Stimulated activated effector memory CD8-positive, alpha-beta T cell treated with anti-CD3 and anti-CD28 coated beads, Interleukin-12 subunit alpha, Interleukin-12 subunit beta, amount 100 ng/mL, for 72 hours (primary cell): ENCODE results near the gene ADAM12.
A peak's percentile ranks its signal among the peaks of the same experiment; 100 is the strongest.
"Not testable (repeated sequence)": the region's sequence is repeated elsewhere in the genome, so short reads cannot be mapped to it uniquely, and the experiment has no call there.

Source experiments
- ATAC-seq: fragments of 150-1000 bp; cut with Tn5 transposase; 2 replicates; pipeline ENCODE4 v1.10.0; 2021
- DNase-seq, 2 donors: peaks; one replicate each; pipeline ENCODE4 v3.0.0; 2021 to 2022; ENCODE audit warnings: low spot score in 2 of 2
- H3K27ac Mint-ChIP-seq: one replicate; pipeline ENCODE4 v1.8.0; 2022; ENCODE audit warnings: mild to moderate bottlenecking, mixed read lengths
- H3K36me3 Mint-ChIP-seq: one replicate; pipeline ENCODE4 v1.8.0; 2022; ENCODE audit warnings: mild to moderate bottlenecking, mixed read lengths
- H3K4me1 Mint-ChIP-seq: one replicate; pipeline ENCODE4 v1.8.0; 2022; ENCODE audit warnings: mixed read lengths
- H3K4me3 Mint-ChIP-seq: one replicate; pipeline ENCODE4 v1.8.0; 2022; ENCODE audit warnings: mild to moderate bottlenecking, mixed read lengths
- H3K9me3 Mint-ChIP-seq: one replicate; pipeline ENCODE4 v1.8.0; 2022; ENCODE audit warnings: mixed read lengths

ADAM12 gene

DNA sequence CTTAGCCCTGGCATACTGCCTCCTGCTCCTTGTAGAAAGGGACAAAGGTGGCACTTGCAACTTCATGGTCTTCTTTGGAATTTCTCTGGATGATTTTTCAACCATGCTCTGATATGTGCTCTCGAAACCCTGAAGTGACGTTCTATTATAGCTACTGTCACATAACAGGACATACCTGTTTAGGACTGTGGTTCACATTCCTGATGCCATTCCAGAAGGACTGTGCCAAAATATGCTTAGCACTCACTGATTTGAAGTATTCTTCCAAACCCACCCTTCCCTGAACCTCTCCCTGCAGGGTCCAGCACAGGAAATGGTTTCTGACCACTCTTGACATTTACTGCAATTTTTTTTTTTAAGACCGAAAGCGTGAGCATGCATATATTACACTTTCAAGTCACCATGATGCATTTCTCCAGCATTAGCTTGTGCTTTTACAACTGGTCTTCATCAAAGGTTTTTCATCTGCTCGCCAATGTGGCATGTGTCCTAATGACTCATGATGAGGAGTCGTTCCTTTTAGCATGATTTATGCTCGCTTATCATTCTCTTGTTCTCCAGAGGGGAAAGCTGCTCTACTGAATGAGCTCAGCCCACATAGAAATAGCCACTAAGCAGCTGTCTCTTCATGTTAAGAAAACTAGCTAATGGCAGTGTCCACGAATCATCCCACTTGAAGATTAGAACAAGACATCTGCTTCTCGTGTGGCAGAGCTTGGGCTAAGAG lies 135.2 kb downstream of the ADAM12 start:
- Mint-ChIP-seq H3K4me1 (peaks cover 7% of the 10 kb centered on the region), H3K36me3 (peaks cover 10% of the 10 kb centered on the region), H3K27ac (no peak overlapping the region), H3K9me3 (peaks cover 11% of the 10 kb centered on the region), H3K4me3 (no peak overlapping the region)
- ATAC-seq (no peak), DNase-seq (no peak)

DNA sequence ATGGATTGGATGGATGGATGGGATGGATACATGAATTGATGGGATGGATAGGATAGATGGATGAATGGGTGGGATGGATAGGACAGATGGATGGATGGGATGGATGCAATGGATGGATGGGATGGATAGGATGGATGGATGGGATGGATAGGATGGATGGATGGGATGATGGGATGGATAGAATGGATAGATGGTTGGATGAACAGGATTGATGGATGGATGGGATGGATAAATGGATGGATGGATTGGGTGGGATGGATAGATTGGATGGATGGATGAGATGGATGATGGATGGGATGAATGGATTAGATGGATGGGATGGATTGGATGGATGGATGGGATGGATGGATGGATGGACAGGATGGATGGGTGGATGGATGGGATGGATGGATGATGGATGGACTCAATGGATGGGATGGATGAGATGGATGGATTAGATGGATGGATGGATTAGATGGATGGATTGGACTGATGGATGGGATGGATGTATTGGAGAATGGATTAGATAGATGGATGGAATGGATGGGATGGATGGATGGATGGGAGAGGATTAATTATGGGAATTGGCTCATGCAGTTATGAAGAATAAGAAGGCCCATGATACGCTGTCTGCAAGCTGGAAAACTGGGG lies 136.4 kb downstream of the ADAM12 start:
- H3K27ac Mint-ChIP-seq = no peak overlapping the region
- peaks cover 7% of the 10 kb centered on the region for H3K4me1 Mint-ChIP-seq
- ATAC-seq = no peak
- no peak for DNase-seq
- peaks cover 11% of the 10 kb centered on the region for H3K9me3 Mint-ChIP-seq
- peaks cover 10% of the 10 kb centered on the region for H3K36me3 Mint-ChIP-seq
- no peak overlapping the region for H3K4me3 Mint-ChIP-seq

DNA sequence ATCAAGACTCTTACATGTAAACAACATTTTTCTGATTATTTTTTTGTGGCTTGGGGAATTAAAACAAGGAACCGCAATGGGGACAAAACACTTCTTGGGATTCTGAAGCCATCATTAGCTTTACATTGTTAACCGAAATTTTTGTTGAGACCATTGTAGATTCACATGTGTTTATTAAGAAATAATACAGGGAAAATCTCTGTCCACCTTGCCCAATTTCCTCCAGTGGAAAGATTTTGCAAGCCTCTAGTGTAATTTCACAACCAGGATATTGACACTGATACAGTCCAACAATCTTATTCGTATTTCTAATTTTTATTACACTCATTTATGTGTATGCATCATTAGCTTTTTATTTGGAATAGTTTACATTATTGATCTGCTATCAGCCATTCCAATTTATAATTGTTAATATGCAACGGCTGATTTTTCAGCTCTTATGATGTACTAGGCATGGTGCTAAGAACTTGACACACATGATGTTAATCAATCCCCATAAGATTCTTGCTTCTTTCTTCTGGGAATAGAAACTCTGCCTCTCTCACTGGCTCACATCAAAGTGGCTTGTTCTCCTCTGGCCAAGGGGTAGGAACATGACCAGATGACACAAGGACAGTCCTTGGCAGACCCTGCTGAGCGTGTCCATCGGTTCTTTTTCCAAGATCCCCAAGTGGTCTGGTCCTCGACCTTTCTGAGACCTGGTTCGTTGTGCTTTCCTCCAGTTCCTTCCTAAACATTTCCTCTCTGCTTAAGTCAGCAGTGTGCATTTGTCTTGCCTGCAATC lies 137.6 kb downstream of the ADAM12 start:
- Mint-ChIP-seq H3K9me3 (peaks cover 11% of the 10 kb centered on the region), H3K36me3 (peaks cover 10% of the 10 kb centered on the region), H3K4me3 (no peak overlapping the region), H3K4me1 (peaks cover 7% of the 10 kb centered on the region), H3K27ac (no peak overlapping the region)
- ATAC-seq (no peak), DNase-seq (no peak)

DNA sequence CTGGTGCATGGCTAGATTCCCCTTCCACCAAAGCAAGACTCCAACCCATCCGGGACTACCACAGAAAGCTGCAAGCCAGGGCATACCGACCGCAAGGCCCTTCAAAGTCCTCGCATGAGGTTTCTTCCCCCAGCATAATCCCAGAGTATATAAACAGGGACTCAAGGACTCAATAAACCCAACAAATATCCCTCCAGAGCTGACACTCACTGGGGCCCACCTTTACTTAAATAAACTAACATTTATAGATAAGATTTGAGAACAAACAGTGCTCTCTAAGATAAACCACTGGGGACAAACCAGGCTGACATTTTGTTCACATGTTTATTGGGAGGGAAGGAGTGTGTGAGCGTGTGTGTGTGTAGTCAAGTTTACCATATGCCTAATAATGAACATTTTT lies 138.2 kb downstream of the ADAM12 start:
- no peak overlapping the region for H3K27ac Mint-ChIP-seq
- peaks cover 11% of the 10 kb centered on the region for H3K9me3 Mint-ChIP-seq
- peaks cover 10% of the 10 kb centered on the region for H3K36me3 Mint-ChIP-seq
- ATAC-seq (no peak), DNase-seq (no peak)
- H3K4me1 Mint-ChIP-seq = peaks cover 7% of the 10 kb centered on the region
- H3K4me3 Mint-ChIP-seq = no peak overlapping the region

DNA sequence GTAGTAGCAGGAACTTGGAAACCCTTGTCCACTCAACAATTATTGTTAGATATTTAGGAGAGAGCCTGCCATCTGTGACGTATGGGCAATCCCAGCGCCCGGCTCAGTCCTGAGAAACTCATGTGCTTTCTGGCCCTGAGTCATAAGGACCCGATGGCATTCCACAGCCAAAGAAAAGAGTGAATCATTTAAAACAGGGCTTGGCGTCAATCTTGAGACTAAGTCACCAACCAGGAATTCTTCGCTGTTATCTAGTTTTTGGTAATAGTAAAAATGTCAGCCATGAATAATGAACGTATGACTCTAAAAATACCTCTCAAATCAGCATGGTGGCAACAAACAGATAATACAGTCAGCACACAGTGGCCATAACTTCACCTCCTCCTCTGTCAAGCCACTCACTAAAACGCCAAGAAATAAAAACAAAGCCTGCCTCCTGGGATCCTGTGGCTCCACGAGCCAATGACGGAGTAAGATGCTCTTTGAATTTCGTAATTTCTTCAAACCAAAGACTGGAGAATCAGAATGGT lies 140.8 kb downstream of the ADAM12 start:
- Mint-ChIP-seq H3K36me3 (peaks cover 5% of the 10 kb centered on the region), H3K4me1 (peaks cover 7% of the 10 kb centered on the region), H3K27ac (no peak overlapping the region), H3K9me3 (peaks cover 11% of the 10 kb centered on the region), H3K4me3 (no peak overlapping the region)
- DNase-seq (no peak), ATAC-seq (no peak)

DNA sequence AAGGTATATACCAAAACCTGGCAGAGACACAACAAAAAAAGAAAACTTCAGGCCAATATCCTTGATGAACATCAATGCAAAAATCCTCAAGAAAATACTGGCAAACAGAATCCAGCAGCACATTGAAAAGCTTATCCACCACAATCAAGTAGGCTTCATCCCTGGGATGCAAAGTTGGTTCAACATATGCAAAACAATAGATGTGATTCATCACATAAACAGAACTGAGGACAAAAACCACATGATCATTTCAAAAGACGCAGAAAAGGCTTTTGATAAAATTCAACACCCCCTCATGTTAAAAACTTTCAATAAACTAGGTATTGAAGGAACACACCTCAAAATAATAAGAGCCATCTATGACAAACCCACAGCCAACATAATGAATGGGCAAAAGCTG lies 141.9 kb downstream of the ADAM12 start:
- not testable (repeated sequence) for ATAC-seq, DNase-seq, H3K27ac Mint-ChIP-seq, H3K4me1 Mint-ChIP-seq, H3K36me3 Mint-ChIP-seq, H3K9me3 Mint-ChIP-seq, H3K4me3 Mint-ChIP-seq

DNA sequence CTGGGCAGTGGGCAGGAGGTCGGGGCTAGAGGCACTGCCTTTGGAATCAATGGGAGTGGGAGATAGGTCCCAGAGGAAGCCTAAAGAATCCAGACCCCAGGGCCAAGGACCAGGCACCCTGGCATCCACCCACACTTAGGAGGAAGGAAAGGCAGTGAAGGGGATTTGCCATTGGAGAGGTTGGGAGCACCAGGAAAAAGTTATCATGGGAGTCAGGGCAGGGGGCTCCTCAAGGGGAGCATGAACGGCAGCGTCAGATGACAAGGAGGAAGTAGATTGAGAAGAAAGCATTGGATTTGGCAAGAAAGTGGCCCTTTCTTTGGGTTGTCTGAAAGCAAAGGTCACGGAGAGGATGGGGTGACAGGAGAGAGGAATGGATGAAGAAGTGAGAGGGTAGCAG lies 142.8 kb downstream of the ADAM12 start:
- no peaks in the 10 kb centered on the region for H3K36me3 Mint-ChIP-seq
- H3K27ac Mint-ChIP-seq = no peak overlapping the region
- no peak for ATAC-seq
- H3K4me3 Mint-ChIP-seq = no peak overlapping the region
- H3K9me3 Mint-ChIP-seq = no peaks in the 10 kb centered on the region
- DNase-seq = no peak
- H3K4me1 Mint-ChIP-seq = no peaks in the 10 kb centered on the region

DNA sequence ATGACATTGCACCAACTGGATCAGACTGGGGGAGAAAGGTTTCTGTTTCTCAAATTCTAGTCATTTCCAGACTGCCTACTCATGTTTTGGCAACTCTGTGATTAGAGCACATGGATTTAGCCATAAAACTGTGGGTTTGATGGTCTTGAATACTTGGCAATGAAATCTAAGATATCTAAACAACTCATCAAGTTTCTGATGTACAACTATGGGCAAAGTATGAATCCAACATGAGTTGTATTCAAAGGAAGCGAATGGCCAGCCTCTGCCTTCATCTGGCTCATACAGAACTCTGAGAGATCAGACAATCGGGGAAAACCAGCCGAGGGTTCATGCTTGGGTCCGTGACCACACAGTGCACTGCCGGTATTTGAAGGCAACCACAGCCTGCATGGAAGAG lies 144.3 kb downstream of the ADAM12 start:
- Mint-ChIP-seq H3K27ac (no peak overlapping the region), H3K36me3 (no peaks in the 10 kb centered on the region), H3K4me1 (no peaks in the 10 kb centered on the region), H3K4me3 (no peak overlapping the region), H3K9me3 (no peaks in the 10 kb centered on the region)
- ATAC-seq = no peak
- no peak for DNase-seq

DNA sequence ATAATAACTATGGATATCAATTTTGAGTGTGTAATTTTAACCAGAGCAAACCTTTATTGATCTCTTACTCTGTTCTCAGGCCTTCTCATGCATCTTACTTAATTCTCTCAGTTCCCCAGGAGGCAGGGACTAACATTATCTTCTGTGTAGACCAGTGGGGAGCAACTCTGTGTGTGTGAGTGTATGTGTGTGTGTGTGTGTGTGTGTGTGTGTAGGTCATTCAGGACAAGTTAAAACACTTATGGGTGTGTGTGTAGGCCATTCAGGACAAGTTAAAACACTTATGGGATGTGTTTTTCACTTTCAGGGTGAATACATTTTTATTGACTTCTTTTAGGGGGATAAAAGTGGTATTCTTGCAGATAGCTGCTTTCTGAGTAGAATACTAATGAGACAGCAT lies 145.0 kb downstream of the ADAM12 start:
- no peak for ATAC-seq
- H3K4me3 Mint-ChIP-seq = no peak overlapping the region
- no peak for DNase-seq

DNA sequence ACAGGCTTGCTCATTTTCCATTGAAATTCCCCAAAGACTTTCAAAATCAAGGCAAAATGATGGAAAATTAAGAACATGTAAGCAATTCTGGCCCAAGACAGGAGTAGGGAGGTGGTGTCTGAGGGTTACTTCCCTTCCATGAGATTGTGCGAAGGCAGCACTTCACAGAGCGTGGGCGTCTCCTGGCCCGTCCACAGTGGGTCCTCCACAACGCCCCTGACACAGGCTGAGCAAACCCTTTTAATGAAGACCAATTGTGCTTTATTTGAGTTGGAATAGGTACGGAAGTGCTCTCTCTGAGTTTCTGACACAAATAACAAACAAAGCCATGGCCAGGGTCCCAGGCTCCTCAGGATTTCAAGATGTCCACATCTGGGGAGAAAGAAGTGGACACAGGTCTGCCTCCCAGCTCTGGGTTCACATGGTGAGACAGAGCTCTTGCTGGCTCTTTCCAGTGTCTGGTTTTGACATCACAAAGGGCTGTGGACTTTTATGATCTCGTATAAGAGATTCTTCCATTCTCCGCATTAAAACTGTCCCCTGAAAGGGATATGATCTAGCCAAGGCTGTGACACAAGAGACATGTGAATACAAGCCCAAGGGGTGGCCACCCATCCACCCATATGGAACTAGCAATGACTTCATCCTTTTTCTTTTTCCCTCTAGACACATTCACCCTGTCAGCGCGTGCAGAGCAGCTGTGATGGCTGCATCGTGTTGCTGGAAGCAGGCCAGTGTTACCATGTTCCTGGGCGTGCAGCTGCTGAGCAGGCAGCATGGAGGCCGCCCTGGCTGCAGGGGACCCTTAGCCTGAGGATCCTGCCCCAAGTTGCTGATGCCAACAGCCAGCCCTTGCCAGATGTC lies 145.6 kb downstream of the ADAM12 start:
- Mint-ChIP-seq H3K27ac (no peak overlapping the region), H3K4me1 (no peaks in the 10 kb centered on the region), H3K36me3 (no peaks in the 10 kb centered on the region), H3K9me3 (no peaks in the 10 kb centered on the region), H3K4me3 (no peak overlapping the region)
- ATAC-seq (no peak), DNase-seq (no peak)

More for the DNA sequence above, 145.0 kb downstream of the ADAM12 start:
- no peaks in the 10 kb centered on the region for H3K36me3 Mint-ChIP-seq
- no peak overlapping the region for H3K27ac Mint-ChIP-seq
- no peaks in the 10 kb centered on the region for H3K9me3 Mint-ChIP-seq
- no peaks in the 10 kb centered on the region for H3K4me1 Mint-ChIP-seq

DNA sequence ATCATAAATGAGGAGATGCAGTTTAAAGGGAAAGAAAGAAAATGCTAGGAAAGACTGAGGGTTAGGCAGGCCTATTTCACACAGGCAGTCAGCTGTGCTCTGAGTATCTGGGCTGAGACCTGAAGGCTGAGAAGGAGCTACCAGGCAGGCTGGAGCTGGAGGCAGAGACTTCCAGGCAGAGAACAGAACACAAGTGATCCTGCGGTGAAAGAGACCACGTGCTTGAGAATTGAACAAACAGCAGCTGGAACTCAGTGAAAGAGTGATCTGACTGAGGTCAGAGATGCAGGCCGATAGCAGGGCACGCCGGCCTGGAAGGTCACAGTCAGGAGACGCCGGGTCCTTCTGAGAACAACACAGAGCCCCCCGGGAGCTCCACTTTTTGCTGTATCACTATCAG lies 147.8 kb downstream of the ADAM12 start:
- Mint-ChIP-seq H3K4me3 (no peak overlapping the region), H3K36me3 (no peaks in the 10 kb centered on the region), H3K9me3 (no peaks in the 10 kb centered on the region), H3K4me1 (peaks cover 6% of the 10 kb centered on the region), H3K27ac (no peak overlapping the region)
- DNase-seq (no peak), ATAC-seq (no peak)

DNA sequence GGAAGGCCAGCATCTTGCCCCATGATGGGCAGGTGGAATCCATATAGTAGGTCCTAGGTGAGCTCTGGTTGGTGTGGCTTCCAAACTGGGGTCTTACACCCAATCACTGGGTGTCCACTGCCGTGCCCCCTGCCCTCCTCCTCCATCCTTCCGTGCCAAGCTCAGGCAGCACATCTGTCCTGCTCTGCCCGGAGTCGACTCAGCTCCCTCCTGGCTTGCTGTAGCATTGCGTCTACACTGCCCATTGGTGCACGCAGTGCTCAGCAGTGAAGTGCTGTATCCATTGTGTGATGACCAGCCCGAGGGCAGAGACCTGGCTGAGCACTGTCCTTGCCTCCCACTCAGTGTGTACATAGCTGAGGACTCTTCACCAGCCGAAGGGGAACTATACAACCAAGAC lies 148.4 kb downstream of the ADAM12 start:
- Mint-ChIP-seq H3K4me3 (no peak overlapping the region), H3K9me3 (no peaks in the 10 kb centered on the region), H3K36me3 (no peaks in the 10 kb centered on the region), H3K4me1 (peaks cover 6% of the 10 kb centered on the region), H3K27ac (no peak overlapping the region)
- DNase-seq = no peak
- peak; percentile 39 for ATAC-seq

DNA sequence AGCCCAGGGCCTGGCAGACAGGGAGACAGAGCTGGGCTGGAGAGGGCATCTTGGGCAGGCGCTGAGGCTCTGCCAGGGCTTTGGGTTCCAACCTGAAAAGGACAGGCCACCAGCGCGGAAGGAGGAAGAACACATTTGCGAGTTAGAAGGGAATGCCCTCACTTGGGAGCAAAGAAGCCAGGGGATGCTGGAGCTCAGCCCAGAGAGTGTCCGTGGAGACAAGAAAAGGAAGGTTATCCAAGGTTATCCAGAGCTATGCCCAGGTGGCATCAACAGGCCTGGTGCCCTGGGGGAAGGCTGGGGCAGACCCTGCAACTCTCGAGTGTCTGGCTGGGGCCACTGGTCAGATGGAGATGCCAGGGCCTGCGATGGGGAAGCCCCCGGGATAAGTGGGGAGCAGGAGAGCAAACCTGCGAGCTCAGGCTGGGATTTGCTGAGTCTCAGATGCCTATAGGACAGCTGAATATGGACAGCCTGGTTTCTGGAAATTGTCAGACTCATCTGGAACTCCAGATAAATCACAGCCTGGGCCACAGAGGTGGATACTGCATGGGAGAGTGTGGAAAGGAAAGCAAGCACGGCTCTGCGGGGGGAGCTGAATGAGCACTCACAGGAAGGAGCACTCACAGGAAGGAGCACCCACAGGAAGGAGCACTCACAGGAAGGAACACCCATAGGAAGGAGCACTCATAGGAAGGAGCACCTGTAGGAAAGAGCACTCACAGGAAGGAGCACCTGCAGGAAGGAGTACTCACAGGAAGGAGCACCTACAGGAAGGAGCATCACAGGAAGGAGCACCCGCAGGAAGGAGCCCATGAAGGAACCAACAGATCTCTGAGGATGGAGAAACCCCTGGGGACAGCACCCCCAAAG lies 152.1 kb downstream of the ADAM12 start:
- no peak for DNase-seq
- no peak overlapping the region for H3K27ac Mint-ChIP-seq
- peaks cover 3% of the 10 kb centered on the region for H3K9me3 Mint-ChIP-seq
- no peak for ATAC-seq
- H3K36me3 Mint-ChIP-seq = no peaks in the 10 kb centered on the region
- H3K4me1 Mint-ChIP-seq = peaks cover 23% of the 10 kb centered on the region
- no peak overlapping the region for H3K4me3 Mint-ChIP-seq
